KOPT-K1 (cell line): ENCODE results near the gene SLC22A17.
"Not testable (repeated sequence)": the region's sequence is repeated elsewhere in the genome, so short reads cannot be mapped to it uniquely, and the experiment has no call there.

ENCODE experiments used
- H3K27ac ChIP-seq: fragments of 200-600 bp; sonication (generic); 2 replicates; pipeline ENCODE4 v1.5.1; 2016; ENCODE audit warnings: antibody characterized with exemption, mild to moderate bottlenecking, low read depth, low read length; ENCODE audit not compliant: poor library complexity, severe bottlenecking
- H3K36me3 ChIP-seq: fragments of 200-600 bp; sonication (generic); 2 replicates; pipeline ENCODE4 v1.5.1; 2017; ENCODE audit warnings: antibody characterized with exemption, mild to moderate bottlenecking, low read length, moderate library complexity; ENCODE audit not compliant: insufficient read depth
- H3K9me3 ChIP-seq: fragments of 200-600 bp; sonication (generic); 2 replicates; pipeline ENCODE4 v1.5.1; 2017; ENCODE audit warnings: antibody characterized with exemption, low read length, mild to moderate bottlenecking; ENCODE audit not compliant: insufficient read depth, poor library complexity, severe bottlenecking

SLC22A17 gene

GRCh38 chr14:23386266-23386657, 33.6 kb upstream of the SLC22A17 start:
- H3K36me3 ChIP-seq, H3K27ac ChIP-seq, H3K9me3 ChIP-seq: not testable (repeated sequence)

GRCh38 chr14:23385642-23386265, 33.1 kb upstream of the SLC22A17 start:
- no peaks in the 10 kb centered on the region for H3K9me3 ChIP-seq
- H3K27ac ChIP-seq: no peak overlapping the region
- no peaks in the 10 kb centered on the region for H3K36me3 ChIP-seq

DNA sequence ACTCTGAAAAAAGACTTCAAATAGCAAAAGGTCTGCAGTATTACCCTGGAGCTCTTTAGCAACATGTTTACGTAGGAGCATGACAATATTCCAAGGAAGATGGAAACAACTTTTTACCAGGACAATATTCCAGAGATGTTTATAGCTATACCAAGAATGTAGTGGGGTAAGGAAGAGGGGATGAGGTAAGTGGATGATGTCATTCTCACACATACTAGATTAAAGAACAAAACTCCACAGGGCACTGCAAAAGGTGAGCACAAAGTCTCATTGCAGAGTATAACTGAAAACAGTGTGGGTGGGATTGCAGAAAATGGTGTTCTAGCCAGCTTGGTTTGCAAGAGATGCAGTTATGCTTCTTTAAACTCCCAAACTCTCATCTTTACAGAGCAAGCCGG, 32.6 kb upstream of the SLC22A17 start:
- H3K9me3 ChIP-seq: no peaks in the 10 kb centered on the region
- no peak overlapping the region for H3K27ac ChIP-seq
- no peaks in the 10 kb centered on the region for H3K36me3 ChIP-seq

DNA sequence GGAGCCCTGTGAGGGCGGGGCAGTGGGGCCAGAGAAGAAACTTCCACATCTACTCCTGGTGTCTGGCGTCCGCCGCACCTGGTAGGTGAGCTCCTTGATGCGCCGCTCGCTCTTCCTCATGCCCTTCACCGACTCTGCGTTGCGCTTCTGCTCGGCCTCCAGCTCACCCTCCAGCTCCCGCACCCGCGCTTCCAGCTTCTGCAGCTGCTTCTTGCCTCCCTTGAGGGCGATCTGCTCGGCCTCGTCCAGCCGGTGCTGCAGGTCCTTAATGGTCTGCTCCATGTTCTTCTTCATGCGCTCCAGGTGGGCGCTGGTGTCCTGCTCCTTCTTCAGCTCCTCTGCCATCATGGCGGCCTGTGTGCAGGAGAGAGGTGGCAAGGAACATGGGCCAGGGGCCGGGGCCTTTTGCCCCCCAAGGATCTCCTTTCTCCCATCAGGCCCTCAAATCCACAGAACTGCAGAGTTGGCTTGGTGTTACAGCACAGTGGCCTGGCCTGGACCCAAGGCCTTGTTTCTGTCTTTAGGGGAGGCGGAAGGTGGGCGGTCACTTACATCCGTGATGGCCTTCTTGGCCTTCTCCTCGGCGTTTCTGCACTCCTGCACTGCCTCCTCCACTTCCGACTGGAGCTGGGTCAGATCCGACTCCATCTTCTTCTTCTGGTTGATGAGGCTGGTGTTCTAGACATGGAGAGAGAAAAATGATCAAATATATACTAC, 31.8 kb upstream of the SLC22A17 start:
- no peaks in the 10 kb centered on the region for H3K36me3 ChIP-seq
- no peak overlapping the region for H3K27ac ChIP-seq
- no peaks in the 10 kb centered on the region for H3K9me3 ChIP-seq

GRCh38 chr14:23382731-23383440, 30.2 kb upstream of the SLC22A17 start:
- Histone ChIP-seq H3K9me3 (no peaks in the 10 kb centered on the region), H3K36me3 (no peaks in the 10 kb centered on the region), H3K27ac (no peak overlapping the region)

DNA sequence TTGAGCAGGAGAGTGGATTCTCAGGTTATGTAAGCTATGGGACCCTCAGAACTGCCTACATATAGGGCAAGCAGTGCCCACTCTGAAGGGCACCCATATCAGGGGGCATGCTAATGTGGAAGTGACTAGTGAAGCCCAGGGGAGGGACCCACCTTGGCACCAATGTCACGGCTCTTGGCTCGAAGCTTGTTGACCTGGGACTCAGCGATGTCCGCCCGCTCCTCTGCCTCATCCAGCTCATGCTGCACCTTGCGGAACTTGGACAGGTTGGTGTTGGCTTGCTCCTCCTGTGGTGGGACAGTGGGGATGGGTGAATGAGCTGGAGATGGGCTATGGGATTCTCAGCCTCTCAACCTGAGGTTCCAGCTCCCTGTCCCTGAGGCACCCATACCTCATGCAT, 29.6 kb upstream of the SLC22A17 start:
- no peaks in the 10 kb centered on the region for H3K9me3 ChIP-seq
- H3K36me3 ChIP-seq: no peaks in the 10 kb centered on the region
- H3K27ac ChIP-seq: no peak overlapping the region

- no peaks in the 10 kb centered on the region for H3K36me3 ChIP-seq
- no peak overlapping the region for H3K27ac ChIP-seq
- no peaks in the 10 kb centered on the region for H3K9me3 ChIP-seq
These were observed 29.2 kb upstream of the SLC22A17 start for GRCh38 chr14:23381871-23382270.

GRCh38 chr14:23380976-23381375, 28.3 kb upstream of the SLC22A17 start:
- H3K27ac ChIP-seq: no peak overlapping the region
- H3K9me3 ChIP-seq: no peaks in the 10 kb centered on the region
- no peaks in the 10 kb centered on the region for H3K36me3 ChIP-seq

DNA sequence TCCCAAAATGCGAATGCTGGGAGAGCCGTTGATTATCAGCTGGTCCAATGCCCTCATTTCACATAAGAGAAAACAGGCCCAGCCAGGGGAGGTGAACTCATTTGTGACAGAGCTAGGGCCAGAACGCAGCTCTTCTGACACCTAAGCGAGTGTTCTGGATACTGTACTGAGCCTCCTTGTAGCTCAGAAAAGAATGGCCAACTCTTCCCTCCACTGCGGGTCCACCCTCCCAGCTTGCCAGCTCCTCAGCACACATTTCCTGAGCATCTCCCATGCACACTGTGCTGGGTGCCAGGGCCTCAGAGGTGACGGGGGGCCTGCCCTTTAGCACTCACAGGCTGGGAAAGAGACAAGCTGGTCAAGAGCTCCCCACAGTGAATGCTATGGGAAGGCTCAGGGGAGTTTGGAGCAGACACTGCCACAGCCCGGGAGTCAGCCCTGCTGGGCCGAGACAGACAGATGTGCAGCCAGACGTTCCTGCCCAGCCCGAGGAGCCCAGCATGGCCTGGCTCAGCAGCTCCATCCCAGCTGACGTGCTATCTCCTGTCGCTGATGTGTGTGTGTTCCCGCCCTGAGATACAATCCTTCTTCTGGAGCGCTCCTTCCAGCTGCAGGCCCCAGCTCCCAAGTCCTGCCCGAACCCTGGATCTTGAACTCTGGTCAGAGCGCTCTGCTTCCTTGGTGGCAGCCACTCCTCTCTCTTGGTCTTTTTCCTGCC, 27.7 kb upstream of the SLC22A17 start:
- H3K9me3 ChIP-seq: no peaks in the 10 kb centered on the region
- H3K27ac ChIP-seq: no peak overlapping the region
- H3K36me3 ChIP-seq: no peaks in the 10 kb centered on the region

- H3K36me3 ChIP-seq: no peaks in the 10 kb centered on the region
- H3K9me3 ChIP-seq: no peaks in the 10 kb centered on the region
- H3K27ac ChIP-seq: no peak overlapping the region
These were observed 26.9 kb upstream of the SLC22A17 start for GRCh38 chr14:23379366-23380196.

GRCh38 chr14:23378612-23379220, 26.0 kb upstream of the SLC22A17 start:
- Histone ChIP-seq H3K27ac (no peak overlapping the region), H3K9me3 (no peaks in the 10 kb centered on the region), H3K36me3 (no peaks in the 10 kb centered on the region)

GRCh38 chr14:23377573-23378563, 25.2 kb upstream of the SLC22A17 start:
- Histone ChIP-seq H3K27ac (no peak overlapping the region), H3K9me3 (no peaks in the 10 kb centered on the region)

DNA sequence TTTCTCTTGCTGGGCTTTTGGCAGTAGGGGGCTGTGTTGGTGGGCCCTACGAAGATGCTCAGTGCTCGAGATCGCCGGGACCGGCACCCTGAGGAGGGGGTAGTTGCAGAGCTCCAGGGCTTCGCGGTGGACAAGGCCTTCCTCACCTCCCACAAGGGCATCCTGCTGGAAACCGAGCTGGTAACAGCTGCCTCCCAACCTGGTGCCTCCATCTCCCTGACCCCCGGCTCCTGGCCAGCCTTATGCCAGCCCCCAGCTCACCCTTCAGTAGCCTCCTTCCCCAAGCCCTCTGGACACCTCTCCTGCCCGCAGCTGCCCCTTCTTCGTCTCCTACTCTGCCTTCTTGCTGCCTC, 24.5 kb upstream of the SLC22A17 start:
- H3K27ac ChIP-seq: no peak overlapping the region
- no peaks in the 10 kb centered on the region for H3K36me3 ChIP-seq
- no peaks in the 10 kb centered on the region for H3K9me3 ChIP-seq

More at GRCh38 chr14:23377573-23378563, 25.2 kb upstream of the SLC22A17 start:
- H3K36me3 ChIP-seq: no peaks in the 10 kb centered on the region
